Natural killer cell (primary cell): ENCODE data around the gene TGM2. TPM values are rescaled to one million over a fixed set of nuclear protein-coding genes. Genes with fewer than 3 reads are reported as not detected.

Experiments used
- ATAC-seq, 3 donors: fragments of 150-1000 bp in 2 of 3; fragments of 200-7000 bp in 1 of 3; cut with Tn5 transposase; 1 replicate in 1 of 3; 2 replicates in 2 of 3; pipeline ENCODE4 v1.10.0; 2021; ENCODE audit warnings: mild to moderate bottlenecking in 2 of 3, moderate library complexity in 2 of 3
- DNase-seq, 2 donors: peaks; one replicate each; pipeline versions ENCODE4 v3.0.0 to v3.0.0-alpha.2; 2013 to 2021; ENCODE audit warnings: mixed read lengths in 1 of 2
- H3K27ac ChIP-seq: one replicate; pipeline ENCODE4 v1.5.1; 2013; ENCODE audit warnings: mild to moderate bottlenecking, low read length
- H3K27me3 ChIP-seq: one replicate; pipeline ENCODE4 v1.6.1; 2013; ENCODE audit warnings: low read length; ENCODE audit not compliant: control insufficient read depth, insufficient read depth
- H3K36me3 ChIP-seq: one replicate; pipeline ENCODE4 v1.6.1; 2013; ENCODE audit warnings: low read length; ENCODE audit not compliant: control insufficient read depth, insufficient read depth
- H3K4me1 ChIP-seq: one replicate; pipeline ENCODE4 v1.6.1; 2013; ENCODE audit warnings: low read length; ENCODE audit not compliant: control insufficient read depth, insufficient read depth
- H3K4me3 ChIP-seq: one replicate; pipeline ENCODE4 v1.5.1; 2013; ENCODE audit warnings: low read length
- H3K9me3 ChIP-seq: one replicate; pipeline ENCODE4 v1.6.1; 2013; ENCODE audit warnings: low read length; ENCODE audit not compliant: control insufficient read depth, insufficient read depth
- H3K27ac Mint-ChIP-seq, 2 donors: one replicate each; pipeline ENCODE4 v1.8.0; 2022; ENCODE audit warnings: mild to moderate bottlenecking in 2 of 2, mixed read lengths in 2 of 2, moderate library complexity in 1 of 2
- H3K27me3 Mint-ChIP-seq, 2 donors: one replicate each; pipeline ENCODE4 v1.8.0; 2022; ENCODE audit warnings: low read depth in 2 of 2, mixed read lengths in 2 of 2
- H3K36me3 Mint-ChIP-seq: one replicate; pipeline ENCODE4 v1.8.0; 2022; ENCODE audit warnings: mixed read lengths
- H3K4me1 Mint-ChIP-seq, 2 donors: one replicate each; pipeline ENCODE4 v1.8.0; 2022; ENCODE audit warnings: mixed read lengths in 2 of 2
- H3K4me3 Mint-ChIP-seq: one replicate; pipeline ENCODE4 v1.8.0; 2022; ENCODE audit warnings: mild to moderate bottlenecking, moderate library complexity, mixed read lengths
- H3K9me3 Mint-ChIP-seq, 2 donors: one replicate each; pipeline ENCODE4 v1.8.0; 2022; ENCODE audit warnings: mixed read lengths in 2 of 2
- WGBS: methylation state at CpG from one replicate; pipeline ENCODE4 v1.1.7; 2013; ENCODE audit warnings: missing lambda C conversion rate; ENCODE audit not compliant: insufficient coverage; 5-methylcytosine and 5-hydroxymethylcytosine counted together
- intact Hi-C: fragments of 100-400 bp; cut with micrococcal nuclease; formaldehyde crosslinking; loops from one replicate; pipeline ENCODE4 v1.14.2; 2022
- total RNA-seq, 4 donors: library from RNA; stranded (reverse); fragments of 120-200 nt in 1 of 4; gene quantifications; one replicate each; pipeline versions ENCODE4 v1.2.3 to v1.2.4, GENCODE V29; 2013 to 2022
- TF ChIP-seq, protein P1 (sequence below): fragments of 200-600 bp; IDR thresholded peaks from one replicate; pipeline ENCODE4 v1.8.0; 2022; ENCODE audit warnings: antibody characterized with exemption

Gene TGM2
- total RNA-seq, 3 donors from 2014 or later (not counting 1 experiment from before 2014, with no cell fraction given): 0.33 TPM; not detected in 1

DNA sequence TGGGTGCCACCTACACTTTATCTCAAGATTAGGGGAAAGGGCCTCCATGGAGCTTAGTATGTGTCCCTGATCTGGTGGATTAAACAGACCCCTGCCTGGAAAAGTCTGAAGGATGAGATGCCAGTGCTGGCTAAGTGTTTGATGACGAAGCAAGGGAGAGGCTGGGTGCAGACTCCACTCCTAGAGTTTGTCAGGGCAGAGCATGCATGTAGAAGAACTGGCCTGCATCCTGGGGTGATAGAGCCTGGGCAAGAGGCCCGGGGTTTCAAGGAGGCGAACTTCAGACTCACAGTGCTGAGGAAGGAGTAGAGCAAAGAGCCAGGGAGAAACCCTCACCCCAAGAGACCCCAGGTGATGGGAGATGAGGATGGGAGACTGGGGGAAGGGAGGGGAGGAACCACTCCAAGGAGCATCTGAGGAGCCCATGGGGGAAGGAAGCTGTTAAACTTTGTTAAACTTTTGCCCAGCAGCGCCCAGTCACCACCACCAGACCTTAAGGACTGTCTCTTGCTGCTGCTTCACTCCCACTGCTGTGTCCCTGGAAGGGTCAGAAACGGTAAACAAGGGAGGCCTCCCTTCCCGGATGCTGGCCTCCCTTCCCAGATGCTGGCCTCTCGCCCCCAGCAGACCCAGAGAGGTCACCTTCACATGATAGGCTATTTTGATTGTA, 69.9 kb downstream of the TGM2 start:
- DNase-seq (no peak), ATAC-seq (no peak)
- 95% methylated on average over 7 of the region's 7 CpGs for WGBS
- peaks cover 38% of the 10 kb centered on the region for H3K4me1 ChIP-seq
- no peaks in the 10 kb centered on the region for H3K27me3 Mint-ChIP-seq
- peak overlapping the region; percentile 86 for H3K27ac ChIP-seq
- no peaks in the 10 kb centered on the region for H3K9me3 Mint-ChIP-seq
- peaks cover 5% of the 10 kb centered on the region for H3K36me3 ChIP-seq
- intact Hi-C loops: no loop called here
- H3K27ac Mint-ChIP-seq: peak overlapping the region; percentile 97 to 98
- H3K4me3 Mint-ChIP-seq: no peak overlapping the region
- no peaks in the 10 kb centered on the region for H3K9me3 ChIP-seq
- TF ChIP-seq, protein P1, sequence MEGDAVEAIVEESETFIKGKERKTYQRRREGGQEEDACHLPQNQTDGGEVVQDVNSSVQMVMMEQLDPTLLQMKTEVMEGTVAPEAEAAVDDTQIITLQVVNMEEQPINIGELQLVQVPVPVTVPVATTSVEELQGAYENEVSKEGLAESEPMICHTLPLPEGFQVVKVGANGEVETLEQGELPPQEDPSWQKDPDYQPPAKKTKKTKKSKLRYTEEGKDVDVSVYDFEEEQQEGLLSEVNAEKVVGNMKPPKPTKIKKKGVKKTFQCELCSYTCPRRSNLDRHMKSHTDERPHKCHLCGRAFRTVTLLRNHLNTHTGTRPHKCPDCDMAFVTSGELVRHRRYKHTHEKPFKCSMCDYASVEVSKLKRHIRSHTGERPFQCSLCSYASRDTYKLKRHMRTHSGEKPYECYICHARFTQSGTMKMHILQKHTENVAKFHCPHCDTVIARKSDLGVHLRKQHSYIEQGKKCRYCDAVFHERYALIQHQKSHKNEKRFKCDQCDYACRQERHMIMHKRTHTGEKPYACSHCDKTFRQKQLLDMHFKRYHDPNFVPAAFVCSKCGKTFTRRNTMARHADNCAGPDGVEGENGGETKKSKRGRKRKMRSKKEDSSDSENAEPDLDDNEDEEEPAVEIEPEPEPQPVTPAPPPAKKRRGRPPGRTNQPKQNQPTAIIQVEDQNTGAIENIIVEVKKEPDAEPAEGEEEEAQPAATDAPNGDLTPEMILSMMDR: no peak
- H3K27me3 ChIP-seq: no peaks in the 10 kb centered on the region
- H3K4me3 ChIP-seq: no peak overlapping the region
- peaks cover 42 to 48% of the 10 kb centered on the region in 2 donors for H3K4me1 Mint-ChIP-seq
- peaks cover 1% of the 10 kb centered on the region for H3K36me3 Mint-ChIP-seq

GRCh38 chr20:38094373-38094891, 70.6 kb downstream of the TGM2 start:
- Histone ChIP-seq H3K36me3 (peaks cover 9% of the 10 kb centered on the region), H3K9me3 (no peaks in the 10 kb centered on the region), H3K27me3 (no peaks in the 10 kb centered on the region), H3K4me3 (no peak overlapping the region), H3K27ac (peak overlapping the region; percentile 86), H3K4me1 (peaks cover 38% of the 10 kb centered on the region)
- Mint-ChIP-seq H3K27ac (peak overlapping the region; percentile 97 to 98), H3K36me3 (no peaks in the 10 kb centered on the region), H3K9me3 (no peaks in the 10 kb centered on the region), H3K4me3 (peak overlapping the region; percentile 77), H3K27me3 (no peaks in the 10 kb centered on the region), H3K4me1 (peaks cover 42 to 48% of the 10 kb centered on the region in 2 donors)
- no CpG with 5 or more reads among the region's 1 CpG for WGBS
- TF ChIP-seq, protein P1: no peak
- DNase-seq (peak in 1 of 2 donors; percentile 66), ATAC-seq (peak; percentile 80 to 82 (median 80))
- intact Hi-C loops: no loop called here

DNA sequence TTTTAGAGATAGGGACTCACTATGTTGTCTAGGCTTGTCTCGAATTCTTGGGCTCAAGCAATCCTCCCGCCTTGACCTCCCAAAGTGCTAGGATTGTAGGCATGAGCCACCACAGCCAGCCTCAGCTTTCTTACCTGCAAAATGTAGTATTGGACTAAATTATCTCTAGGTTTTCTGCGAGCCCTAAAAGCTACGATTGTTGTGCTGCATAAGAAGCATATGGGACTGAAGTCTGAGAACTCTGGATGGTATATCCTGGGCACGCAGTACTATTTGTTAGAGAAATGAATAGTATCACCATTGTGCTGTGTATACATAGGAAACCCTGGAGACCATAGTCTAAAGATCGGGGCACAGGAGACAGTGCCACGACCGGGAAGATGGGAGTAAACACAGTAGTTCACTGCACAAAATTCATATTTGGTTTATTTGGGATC, 71.4 kb downstream of the TGM2 start:
- DNase-seq (no peak), ATAC-seq (no peak)
- TF ChIP-seq, protein P1: no peak
- no peaks in the 10 kb centered on the region for H3K9me3 Mint-ChIP-seq
- peak overlapping the region; percentile 81 for H3K4me3 Mint-ChIP-seq
- H3K27me3 Mint-ChIP-seq: no peaks in the 10 kb centered on the region
- peak overlapping the region; percentile 97 to 98 for H3K27ac Mint-ChIP-seq
- H3K4me1 Mint-ChIP-seq: peaks cover 44 to 48% of the 10 kb centered on the region in 2 donors
- no peaks in the 10 kb centered on the region for H3K9me3 ChIP-seq
- no peaks in the 10 kb centered on the region for H3K27me3 ChIP-seq
- WGBS: 96% methylated on average over 8 of the region's 8 CpGs
- peak overlapping the region; percentile 86 for H3K27ac ChIP-seq
- peaks cover 9% of the 10 kb centered on the region for H3K36me3 ChIP-seq
- H3K4me1 ChIP-seq: peaks cover 38% of the 10 kb centered on the region
- no peaks in the 10 kb centered on the region for H3K36me3 Mint-ChIP-seq
- intact Hi-C loops: no loop called here
- H3K4me3 ChIP-seq: no peak overlapping the region
